ENCODE results near the gene ARHGEF10L.

ARHGEF10L gene

DNA sequence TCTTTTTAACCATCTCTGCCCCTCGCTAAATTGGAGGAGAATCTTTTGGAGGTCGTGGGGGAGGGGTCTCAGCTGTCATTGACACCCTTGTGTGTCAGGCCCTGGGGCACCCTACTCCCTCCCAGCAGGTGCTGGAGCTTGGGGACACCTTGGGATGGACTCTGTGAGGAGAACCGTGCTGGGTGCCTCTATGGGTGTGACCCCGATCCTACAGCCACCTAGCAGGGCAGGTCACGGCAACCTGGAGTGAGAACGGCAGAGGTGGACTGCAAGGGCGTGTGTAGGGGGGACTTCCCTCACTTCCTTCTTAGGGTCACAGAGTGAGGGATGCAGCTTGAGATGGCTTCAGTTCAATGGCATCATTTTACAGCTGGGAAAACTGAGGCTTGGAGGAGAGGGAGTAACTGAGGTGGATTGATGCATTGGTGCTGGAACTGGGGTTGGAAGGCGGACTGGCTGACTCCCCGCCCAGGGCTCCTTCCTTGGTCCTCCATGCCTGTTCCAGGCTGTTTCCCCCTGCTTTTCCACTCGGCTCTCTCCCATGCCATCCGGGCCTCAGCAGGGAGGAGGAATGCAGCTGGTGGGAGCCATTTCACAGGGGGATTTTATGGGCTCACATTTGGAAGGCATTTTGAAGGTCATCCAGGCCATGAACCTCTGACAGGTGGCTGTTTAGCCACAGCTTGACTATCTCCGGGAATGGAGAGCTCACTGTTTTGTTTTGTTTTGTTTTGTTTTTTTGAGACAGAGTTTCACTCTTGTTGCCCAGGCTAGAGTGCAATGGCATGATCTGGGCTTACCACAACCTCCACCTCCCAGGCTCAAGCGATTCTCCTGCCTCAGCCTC lies 18.8 kb upstream of the ARHGEF10L start:
- Histone ChIP-seq H3K36me3 (no peaks in the 10 kb centered on the region), H3K4me1 (no peaks in the 10 kb centered on the region), H3K27me3 (no peaks in the 10 kb centered on the region), H3K9me3 (no peaks in the 10 kb centered on the region), H3K4me3 (ENCODE audit: low read depth, low read length) (no peak overlapping the region)
- no peak for DNase-seq
- TF ChIP-seq, protein P1, sequence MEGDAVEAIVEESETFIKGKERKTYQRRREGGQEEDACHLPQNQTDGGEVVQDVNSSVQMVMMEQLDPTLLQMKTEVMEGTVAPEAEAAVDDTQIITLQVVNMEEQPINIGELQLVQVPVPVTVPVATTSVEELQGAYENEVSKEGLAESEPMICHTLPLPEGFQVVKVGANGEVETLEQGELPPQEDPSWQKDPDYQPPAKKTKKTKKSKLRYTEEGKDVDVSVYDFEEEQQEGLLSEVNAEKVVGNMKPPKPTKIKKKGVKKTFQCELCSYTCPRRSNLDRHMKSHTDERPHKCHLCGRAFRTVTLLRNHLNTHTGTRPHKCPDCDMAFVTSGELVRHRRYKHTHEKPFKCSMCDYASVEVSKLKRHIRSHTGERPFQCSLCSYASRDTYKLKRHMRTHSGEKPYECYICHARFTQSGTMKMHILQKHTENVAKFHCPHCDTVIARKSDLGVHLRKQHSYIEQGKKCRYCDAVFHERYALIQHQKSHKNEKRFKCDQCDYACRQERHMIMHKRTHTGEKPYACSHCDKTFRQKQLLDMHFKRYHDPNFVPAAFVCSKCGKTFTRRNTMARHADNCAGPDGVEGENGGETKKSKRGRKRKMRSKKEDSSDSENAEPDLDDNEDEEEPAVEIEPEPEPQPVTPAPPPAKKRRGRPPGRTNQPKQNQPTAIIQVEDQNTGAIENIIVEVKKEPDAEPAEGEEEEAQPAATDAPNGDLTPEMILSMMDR (IDR thresholded peaks at IDR 0.05; ENCODE audit: low read depth, low read length) = no peak

DNA sequence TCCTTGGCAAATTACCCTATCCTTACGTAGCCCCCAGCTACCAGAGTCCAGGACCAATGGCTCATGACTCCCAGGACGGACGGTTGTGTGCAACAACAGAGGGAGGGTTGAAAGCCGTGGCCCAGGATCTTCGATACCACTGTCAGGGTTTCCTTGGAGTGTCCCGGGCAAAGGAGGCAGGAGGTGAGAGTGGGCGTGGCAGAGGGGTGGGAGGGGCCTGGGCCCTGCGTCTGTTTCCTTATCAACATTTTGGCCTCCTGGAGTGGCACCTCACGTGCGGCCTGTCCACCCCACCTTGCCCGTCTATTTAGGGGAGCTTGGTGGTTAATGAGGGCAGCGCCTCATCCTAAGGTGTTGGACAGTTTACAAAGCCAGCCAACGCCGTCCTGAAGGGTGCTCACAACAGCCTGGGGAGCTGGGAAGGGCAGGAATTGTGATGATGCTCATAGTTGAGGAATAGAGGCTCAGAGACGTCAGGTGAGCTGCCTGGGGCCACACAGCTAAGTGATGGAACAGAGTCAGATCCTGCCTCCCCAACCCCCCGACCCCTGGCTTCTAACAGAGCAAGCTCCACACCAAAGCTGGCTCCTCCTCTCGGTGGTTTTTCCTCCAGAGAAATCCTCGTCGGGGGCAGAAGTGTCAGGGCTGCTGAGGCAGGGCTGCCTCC lies 17.4 kb upstream of the ARHGEF10L start:
- Histone ChIP-seq H3K4me1 (no peaks in the 10 kb centered on the region), H3K9me3 (no peaks in the 10 kb centered on the region), H3K36me3 (no peaks in the 10 kb centered on the region), H3K4me3 (ENCODE audit: low read depth, low read length) (no peak overlapping the region), H3K27me3 (no peaks in the 10 kb centered on the region)
- TF ChIP-seq, protein P1 (IDR thresholded peaks at IDR 0.05; ENCODE audit: low read depth, low read length) = no peak
- no peak for DNase-seq

DNA sequence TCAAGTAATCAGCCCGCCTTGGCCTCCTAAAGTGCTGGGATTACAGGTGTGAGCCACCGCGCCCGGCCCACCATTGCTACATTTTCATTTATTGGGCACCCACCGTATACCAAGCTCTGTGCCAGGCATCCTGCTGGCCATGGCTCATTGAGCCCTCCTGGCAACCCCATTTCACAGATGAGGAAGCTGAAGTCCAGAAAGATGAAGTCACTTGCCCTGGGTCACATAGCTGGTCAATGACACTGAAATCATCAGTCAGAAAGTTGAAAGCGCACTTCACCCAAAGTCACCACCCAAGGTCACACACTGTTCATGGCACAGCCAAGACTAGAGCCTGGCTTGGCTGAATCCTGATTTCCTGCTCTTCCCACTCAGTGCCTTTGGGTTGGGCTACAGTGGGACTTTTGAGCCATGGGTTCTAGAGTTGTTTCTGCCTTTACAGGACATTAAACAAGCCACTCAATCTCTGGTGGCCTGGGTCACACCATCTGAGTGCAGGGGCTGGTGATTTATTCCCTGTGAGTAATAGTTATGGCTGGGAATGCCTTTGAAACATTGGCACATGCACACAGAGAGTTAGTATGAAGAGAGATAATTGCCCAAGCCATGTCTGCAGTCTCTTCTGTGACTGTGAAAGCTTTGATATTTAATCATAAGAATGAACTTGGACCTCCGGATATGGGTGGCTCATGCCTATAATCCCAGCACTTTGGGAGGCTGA lies 16.0 kb upstream of the ARHGEF10L start:
- Histone ChIP-seq H3K4me3 (ENCODE audit: low read depth, low read length) (no peak overlapping the region), H3K27me3 (no peaks in the 10 kb centered on the region), H3K36me3 (no peaks in the 10 kb centered on the region), H3K4me1 (no peaks in the 10 kb centered on the region), H3K9me3 (no peaks in the 10 kb centered on the region)
- DNase-seq = no peak
- TF ChIP-seq, protein P1 (IDR thresholded peaks at IDR 0.05; ENCODE audit: low read depth, low read length) = no peak

DNA sequence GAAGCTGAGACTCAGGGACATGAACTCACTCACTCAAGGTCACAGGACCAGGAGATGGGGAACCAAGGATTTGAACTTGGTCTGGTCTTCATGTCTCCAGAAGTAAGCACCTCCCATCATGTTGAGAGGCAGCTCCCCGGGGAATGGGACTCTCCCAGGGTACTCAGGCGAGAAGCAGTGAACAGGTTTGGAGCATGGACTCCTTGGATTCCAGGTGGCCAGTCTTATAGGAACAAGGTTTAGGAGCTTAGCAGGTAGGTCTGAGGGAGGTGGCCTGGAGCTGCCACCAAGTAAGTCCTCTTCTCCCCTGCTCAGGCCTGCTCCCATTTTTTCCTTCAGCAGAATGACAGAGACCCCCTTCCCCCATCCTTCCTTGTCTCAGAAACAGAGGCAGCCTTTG lies 14.9 kb upstream of the ARHGEF10L start:
- Histone ChIP-seq H3K9me3 (no peaks in the 10 kb centered on the region), H3K4me3 (ENCODE audit: low read depth, low read length) (no peak overlapping the region), H3K4me1 (no peaks in the 10 kb centered on the region), H3K27me3 (no peaks in the 10 kb centered on the region), H3K36me3 (no peaks in the 10 kb centered on the region)
- no peak for DNase-seq
- TF ChIP-seq, protein P1 (IDR thresholded peaks at IDR 0.05; ENCODE audit: low read depth, low read length) = no peak

DNA sequence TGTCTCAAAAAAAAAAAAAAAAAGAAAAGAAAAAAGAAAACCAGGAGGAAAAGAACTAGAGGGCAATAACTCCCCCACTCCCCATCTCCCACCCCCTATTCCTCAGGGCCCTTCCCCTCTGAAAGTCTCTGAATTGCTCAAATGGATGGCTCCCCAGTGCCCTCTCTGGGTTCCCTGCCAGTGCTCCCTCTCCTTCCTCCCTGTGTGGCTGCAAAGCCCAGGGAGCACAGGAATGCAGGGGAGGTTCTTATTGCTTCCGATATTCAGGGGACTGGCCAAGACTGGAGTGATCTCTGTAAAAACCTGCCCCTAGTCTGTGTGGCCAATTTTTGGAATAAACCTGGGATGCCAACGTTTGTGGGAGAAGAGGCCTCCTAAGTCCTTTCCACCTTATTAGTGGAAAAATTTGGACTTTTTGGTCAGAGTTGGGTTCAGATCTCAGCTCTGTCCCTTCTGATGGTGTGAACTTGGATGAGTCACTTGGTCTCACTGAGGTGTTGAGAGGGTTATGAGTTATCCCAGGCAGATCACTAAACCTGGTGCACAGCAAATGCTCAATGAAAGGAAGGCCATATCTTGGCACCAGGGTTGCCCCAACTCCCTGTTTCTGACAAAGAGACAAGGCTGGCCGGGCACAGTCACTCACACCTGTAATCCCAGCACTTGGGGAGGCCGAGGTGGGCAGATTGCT lies 13.4 kb upstream of the ARHGEF10L start:
- no peaks in the 10 kb centered on the region for H3K36me3 ChIP-seq
- no peaks in the 10 kb centered on the region for H3K9me3 ChIP-seq
- H3K4me1 ChIP-seq = no peaks in the 10 kb centered on the region
- DNase-seq = no peak
- no peak overlapping the region for H3K4me3 ChIP-seq (ENCODE audit: low read depth, low read length)
- no peaks in the 10 kb centered on the region for H3K27me3 ChIP-seq
- TF ChIP-seq, protein P1 (IDR thresholded peaks at IDR 0.05; ENCODE audit: low read depth, low read length) = no peak

Measured in BE2C (cell line).